Measurements from ENCODE around the gene ARHGEF17. TPM values are rescaled to one million over a fixed set of nuclear protein-coding genes. Genes with fewer than 3 reads are reported as not detected.

ARHGEF17 gene
- total and polyA plus RNA-seq, 2 of the 13 experiments (the other 11 are each of a cell fraction or from before 2014, with no cell fraction given): 10.7 to 28.8 TPM

- no peak for TF ChIP-seq ZNF724P (CRISPR knock-in tag; IDR thresholded peaks at IDR 0.05; ENCODE audit: borderline replicate concordance)
These were observed 83.6 kb downstream of the ARHGEF17 start (continued) for GRCh38 chr11:73391665-73392064.

- FAIRE-seq (no peak), ATAC-seq (no peak; the same call in 2 of the 3 replicates), DNase-seq (ENCODE audit: low spot score) (no peak)
- Histone ChIP-seq H4K20me1 (ENCODE audit: insufficient read depth, low read length) (no peaks in the 10 kb centered on the region), H3K4me3 (replicated peaks in 1 of 3; ENCODE audit: insufficient read depth in 1 of 3, low read depth in 2 of 3, low read length in 3 of 3) (no peak overlapping the region), H3K27me3 (ENCODE audit: control insufficient read depth in 1 of 2, insufficient read depth in 2 of 2, low read length in 2 of 2) (no peaks in the 10 kb centered on the region), H3K4me2 (ENCODE audit: low read depth, low read length) (no peak overlapping the region), H3K4me1 (ENCODE audit: insufficient read depth, low read length) (no peaks in the 10 kb centered on the region), H2AFZ (ENCODE audit: low read length) (no peak overlapping the region), H3K79me2 (ENCODE audit: insufficient read depth, low read length) (no peaks in the 10 kb centered on the region), H3K9me3 (ENCODE audit: low read length) (no peaks in the 10 kb centered on the region), H3K36me3 (replicated peaks in 1 of 2; ENCODE audit: control insufficient read depth in 1 of 2, insufficient read depth in 2 of 2, low read length in 2 of 2) (peaks cover 9 to 15% of the 10 kb centered on the region in 2 experiments), H3K27ac (ENCODE audit: extremely low read length, insufficient read depth, low read length) (no peak overlapping the region), H3K9ac (ENCODE audit: insufficient read depth, low read depth, low read length) (no peak overlapping the region)
- no TSS peak for BruUV-seq (replicated peaks)
- TF ChIP-seq CCAR2 (optimal IDR thresholded peaks at IDR 0.05; ENCODE audit: low read depth, low read length) (no peak), NCOR1 (IDR thresholded peaks at IDR 0.05; ENCODE audit: borderline replicate concordance, low read length) (no peak), ARID4A (CRISPR knock-in tag; IDR thresholded peaks at IDR 0.05; ENCODE audit: borderline replicate concordance) (no peak), AGO2 (optimal IDR thresholded peaks at IDR 0.05; ENCODE audit: low read depth, low read length) (peak; percentile 23), NR2F6 (IDR thresholded peaks at IDR 0.05) (peak; percentile 56; the same call in 1 of the 2 replicates), NR2F6 (CRISPR knock-in tag; IDR thresholded peaks at IDR 0.05) (no peak), NR2C2 (CRISPR knock-in tag; IDR thresholded peaks at IDR 0.05; ENCODE audit: borderline replicate concordance) (peak; percentile 26; the same call in 1 of the 2 replicates)
- POLR2A ChIA-PET: interaction anchor here (1.1 kb wide), 1 partner anchor 85 kb away, joined by 3 read pairs; no protein-coding TSS in a partner anchor
- intact Hi-C loops (cut with micrococcal nuclease; ENCODE audit: unreplicated experiment): loop anchor here (1.0 kb wide), 1 partner anchor 85 kb away; no protein-coding TSS in a partner anchor
- CTCF ChIA-PET (ENCODE audit: low intra/inter-chr PET ratio, low total read pairs): interaction anchor here (1.4 to 2.0 kb wide), 4 partner anchors 16 to 97 kb away, joined by 6 to 16 read pairs (median 10); partner anchors contain the start of gene RELT
- in situ Hi-C loops (cut with HindIII; ENCODE audit: extremely low pct_ligation_motif_present, low pct_unique_long_range_greater_than_20kb): loop anchor here (5.0 kb wide), 2 partner anchors 40 to 100 kb away; no protein-coding TSS in a partner anchor
- 88% methylated on average over 17 of the region's 31 CpGs for WGBS (ENCODE audit: low lambda C conversion rate)
These were observed 84.3 kb downstream of the ARHGEF17 start for GRCh38 chr11:73392108-73393010.

All from HepG2 (cell line).